ENCODE results near the gene JPH2. TPM values are rescaled to one million over a fixed set of nuclear protein-coding genes. Genes with fewer than 3 reads are reported as not detected.

The JPH2 gene
- total and polyA plus RNA-seq, 2 of the 4 experiments (the other 2 are of a cell fraction) = 0.44 to 0.54 TPM

- no peak overlapping the region for H4K5ac ChIP-seq (ENCODE audit: low read depth, low read length)
- H3K36me3 ChIP-seq (ENCODE audit: control insufficient read depth, insufficient read depth, low read length) = no peaks in the 10 kb centered on the region
- BruUV-seq (replicated peaks) = no TSS peak
- intact Hi-C loops (cut with micrococcal nuclease) (no loop called here), in situ Hi-C loops (cut with MboI; ENCODE audit: low sequenced_read_pairs) (no loop called here), dilution Hi-C loops (cut with HindIII; ENCODE audit: low sequenced_read_pairs, unreplicated experiment) (no loop called here)
- no peak overlapping the region for H2AK5ac ChIP-seq (ENCODE audit: low read depth, low read length)
- no peak overlapping the region for H2BK5ac ChIP-seq (ENCODE audit: low read depth, low read length, poor library complexity, severe bottlenecking)
- no peak for ATAC-seq (ENCODE audit: low read depth)
- no peaks in the 10 kb centered on the region for H3K9me3 ChIP-seq (ENCODE audit: control insufficient read depth, insufficient read depth, low read length)
- no peak overlapping the region for H4K91ac ChIP-seq (ENCODE audit: insufficient read depth, low read depth, low read length)
- H2BK15ac ChIP-seq (ENCODE audit: low read depth, low read length) = no peak overlapping the region
- no peak overlapping the region for H3K27ac ChIP-seq (ENCODE audit: insufficient read depth, low read length)
- H3K9me1 ChIP-seq (ENCODE audit: insufficient read depth, low read length) = no peaks in the 10 kb centered on the region
- no peak overlapping the region for H3K56ac ChIP-seq (ENCODE audit: extremely low read depth, insufficient read depth, low read length)
- H2AK9ac ChIP-seq (replicated peaks; ENCODE audit: low read depth, low read length, poor library complexity) = no peak overlapping the region
- H3K4me1 ChIP-seq (ENCODE audit: control insufficient read depth, insufficient read depth, low read length) = no peaks in the 10 kb centered on the region
- H2AFZ ChIP-seq (replicated peaks; ENCODE audit: low read length, poor library complexity) = no peak overlapping the region
- no peak overlapping the region for H2BK120ac ChIP-seq (ENCODE audit: low read depth, low read length)
- H3K9ac ChIP-seq (ENCODE audit: low read depth, low read length) = no peak overlapping the region
- no peak overlapping the region for H2BK20ac ChIP-seq (ENCODE audit: low read depth, low read length)
- POLR2A ChIA-PET (ENCODE audit: unreplicated experiment) = no interaction called here
- no peak for DNase-seq
- no peaks in the 10 kb centered on the region; the same call in 1 of the 2 replicates for H3K27me3 ChIP-seq (ENCODE audit: control insufficient read depth, insufficient read depth, low read length)
- no peak overlapping the region for H3K4ac ChIP-seq (ENCODE audit: low read depth, low read length)
- TF ChIP-seq BHLHE40 (IDR thresholded peaks at IDR 0.05; ENCODE audit: low read depth, low read length) (no peak), MAFK (IDR thresholded peaks at IDR 0.05; ENCODE audit: low read depth, low read length) (no peak), RAD21 (IDR thresholded peaks at IDR 0.05; ENCODE audit: low read length) (no peak)
- H3K18ac ChIP-seq (ENCODE audit: low read depth, low read length) = no peak overlapping the region
- WGBS, 2 experiments (ENCODE audit: extremely low coverage in 2 of 2, insufficient read length in 1 of 2) = 58% methylated on average over 3 of the region's 7 CpGs; no CpG with 5 or more reads in 1 of the 2 experiments
- H3K4me2 ChIP-seq (ENCODE audit: low read depth, low read length) = no peak overlapping the region
- no peaks in the 10 kb centered on the region for H4K20me1 ChIP-seq (ENCODE audit: insufficient read depth, low read length)
- no peak overlapping the region for H3K23ac ChIP-seq (ENCODE audit: low read depth, low read length)
- no peaks in the 10 kb centered on the region for H3K79me1 ChIP-seq (ENCODE audit: low read depth in 1 of 2, low read length in 2 of 2)
- no peak overlapping the region for H4K8ac ChIP-seq (ENCODE audit: low read depth in 2 of 2, low read length in 2 of 2)
- H3K4me3 ChIP-seq (ENCODE audit: insufficient read depth, low read depth, low read length) = no peak overlapping the region
- H3K14ac ChIP-seq (replicated peaks; ENCODE audit: low read depth, low read length) = no peak overlapping the region
- CTCF ChIA-PET = no interaction called here
These were observed 35.8 kb upstream of the JPH2 start for GRCh38 chr20:44222633-44223368.
